Measurements from ENCODE around the gene NR4A1. TPM values are rescaled to one million over a fixed set of nuclear protein-coding genes. Genes with fewer than 3 reads are reported as not detected.
A peak's percentile ranks its signal among the peaks of the same experiment; 100 is the strongest.

Gene NR4A1
- total and polyA plus RNA-seq, 2 of the 13 experiments (the other 11 are each of a cell fraction or from before 2014, with no cell fraction given), result 5.7 to 15.2 TPM

DNA sequence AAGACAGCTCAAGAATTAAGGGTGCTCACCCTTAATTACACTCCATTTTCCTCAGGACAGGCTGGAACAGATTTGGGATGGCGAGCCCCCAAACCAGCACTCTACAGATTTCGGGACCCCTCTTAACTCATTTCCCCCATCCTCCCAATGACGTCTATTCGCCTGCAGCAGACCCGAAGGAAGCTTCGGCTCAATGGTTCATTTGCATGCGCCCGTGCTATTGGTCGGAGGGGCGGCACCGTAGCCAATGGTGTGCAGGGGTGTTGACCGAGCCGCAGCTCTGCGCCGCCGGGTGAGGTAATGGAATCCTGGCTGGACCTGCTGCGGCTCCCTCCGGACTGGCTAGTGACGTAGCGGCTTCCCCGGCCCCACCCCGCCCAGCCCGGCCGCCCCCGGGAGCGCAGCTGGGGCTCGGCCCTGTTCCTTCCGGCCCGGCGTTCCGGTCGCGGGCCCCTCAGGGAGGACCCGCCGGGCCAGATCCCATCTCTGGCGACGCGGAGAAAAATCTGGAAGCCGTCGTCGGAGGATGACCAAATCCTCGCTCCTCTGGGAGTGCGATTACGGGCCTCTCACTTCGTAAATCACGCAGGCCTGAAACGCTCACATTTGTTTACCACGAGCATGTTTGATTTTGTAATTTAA is 18.3 kb upstream of the NR4A1 start (continued):
- TF ChIP-seq TCF12 (IDR thresholded peaks at IDR 0.05) (no peak), TCF12 (CRISPR knock-in tag; IDR thresholded peaks at IDR 0.05) (no peak), HOXA7 (CRISPR knock-in tag; IDR thresholded peaks at IDR 0.05) (no peak), ZNF253 (CRISPR knock-in tag; IDR thresholded peaks at IDR 0.05; ENCODE audit: borderline replicate concordance) (no peak), U2AF2 (IDR thresholded peaks at IDR 0.05; ENCODE audit: low read depth, low read length) (no peak), MED1 (CRISPR knock-in tag; IDR thresholded peaks at IDR 0.05) (peak; percentile 26; the same call in 1 of the 2 replicates), ZFP82 (CRISPR knock-in tag; IDR thresholded peaks at IDR 0.05; ENCODE audit: borderline replicate concordance) (peak; percentile 63; the same call in 1 of the 2 replicates), KAT8 (CRISPR knock-in tag; IDR thresholded peaks at IDR 0.05) (peak; percentile 43), KDM2A (CRISPR knock-in tag; IDR thresholded peaks at IDR 0.05; ENCODE audit: borderline replicate concordance, low read depth) (peak; percentile 46; the same call in 1 of the 2 replicates), KAT7 (CRISPR knock-in tag; IDR thresholded peaks at IDR 0.05; ENCODE audit: borderline replicate concordance) (no peak), NFYB (CRISPR knock-in tag; IDR thresholded peaks at IDR 0.05) (peak; percentile 84), FOXC1 (CRISPR knock-in tag; IDR thresholded peaks at IDR 0.05; ENCODE audit: borderline replicate concordance) (no peak), GABPA (IDR thresholded peaks at IDR 0.05; ENCODE audit: low read depth, low read length) (peak; percentile 30; the same call in 1 of the 2 replicates), GABPA (CRISPR knock-in tag; IDR thresholded peaks at IDR 0.05; ENCODE audit: low read depth) (peak; percentile 58; the same call in 1 of the 2 replicates), POLR2A (IDR thresholded peaks at IDR 0.05; ENCODE audit: insufficient read depth in 1 of 2, low read depth in 2 of 2, low read length in 2 of 2) (0 out of 4 replicates have a peak, but pooled peaks of 1 of the 2 experiments have one; percentile 47), REL (CRISPR knock-in tag; conservative IDR thresholded peaks at IDR 0.05) (no peak), ZNF678 (CRISPR knock-in tag; IDR thresholded peaks at IDR 0.05) (no peak), ZNF766 (CRISPR knock-in tag; IDR thresholded peaks at IDR 0.05; ENCODE audit: borderline replicate concordance) (0 out of 2 replicates have a peak, but pooled peaks have one; percentile 41), NCOA2 (CRISPR knock-in tag; IDR thresholded peaks at IDR 0.05) (no peak), ZNF552 (CRISPR knock-in tag; IDR thresholded peaks at IDR 0.05; ENCODE audit: borderline replicate concordance) (no peak), BHLHE40 (IDR thresholded peaks at IDR 0.05; ENCODE audit: low read length) (no peak), FOSL2 (CRISPR knock-in tag; IDR thresholded peaks at IDR 0.05) (no peak), ZNF432 (CRISPR knock-in tag; IDR thresholded peaks at IDR 0.05; ENCODE audit: borderline replicate concordance) (no peak), YY1 (IDR thresholded peaks at IDR 0.05; ENCODE audit: insufficient read depth, insufficient replicate concordance, low read depth, low read length) (peak; percentile 39), MAF1 (CRISPR knock-in tag; IDR thresholded peaks at IDR 0.05; ENCODE audit: borderline replicate concordance) (no peak)
- TF ChIP-seq, protein P1, sequence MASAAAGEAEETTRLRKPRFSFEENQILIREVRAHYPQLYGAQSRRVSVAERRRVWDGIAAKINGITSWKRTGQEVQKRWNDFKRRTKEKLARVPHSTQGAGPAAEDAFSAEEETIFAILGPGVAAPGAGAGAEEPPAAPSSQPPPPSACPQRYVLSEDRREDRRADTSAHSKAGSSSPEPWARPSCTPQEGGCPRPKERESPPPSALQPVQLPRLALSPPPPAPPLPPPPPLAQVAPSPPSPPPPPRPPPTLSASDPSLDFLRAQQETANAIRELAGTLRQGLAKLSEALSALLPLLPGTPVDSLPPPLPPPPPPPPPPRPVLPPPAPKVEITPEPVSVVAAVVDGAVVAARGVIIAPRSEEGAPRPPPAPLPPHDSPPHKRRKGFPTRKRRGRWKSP (CRISPR knock-in tag; IDR thresholded peaks at IDR 0.05), result peak; percentile 52; the same call in 1 of the 2 replicates
- TF ChIP-seq, protein P2, sequence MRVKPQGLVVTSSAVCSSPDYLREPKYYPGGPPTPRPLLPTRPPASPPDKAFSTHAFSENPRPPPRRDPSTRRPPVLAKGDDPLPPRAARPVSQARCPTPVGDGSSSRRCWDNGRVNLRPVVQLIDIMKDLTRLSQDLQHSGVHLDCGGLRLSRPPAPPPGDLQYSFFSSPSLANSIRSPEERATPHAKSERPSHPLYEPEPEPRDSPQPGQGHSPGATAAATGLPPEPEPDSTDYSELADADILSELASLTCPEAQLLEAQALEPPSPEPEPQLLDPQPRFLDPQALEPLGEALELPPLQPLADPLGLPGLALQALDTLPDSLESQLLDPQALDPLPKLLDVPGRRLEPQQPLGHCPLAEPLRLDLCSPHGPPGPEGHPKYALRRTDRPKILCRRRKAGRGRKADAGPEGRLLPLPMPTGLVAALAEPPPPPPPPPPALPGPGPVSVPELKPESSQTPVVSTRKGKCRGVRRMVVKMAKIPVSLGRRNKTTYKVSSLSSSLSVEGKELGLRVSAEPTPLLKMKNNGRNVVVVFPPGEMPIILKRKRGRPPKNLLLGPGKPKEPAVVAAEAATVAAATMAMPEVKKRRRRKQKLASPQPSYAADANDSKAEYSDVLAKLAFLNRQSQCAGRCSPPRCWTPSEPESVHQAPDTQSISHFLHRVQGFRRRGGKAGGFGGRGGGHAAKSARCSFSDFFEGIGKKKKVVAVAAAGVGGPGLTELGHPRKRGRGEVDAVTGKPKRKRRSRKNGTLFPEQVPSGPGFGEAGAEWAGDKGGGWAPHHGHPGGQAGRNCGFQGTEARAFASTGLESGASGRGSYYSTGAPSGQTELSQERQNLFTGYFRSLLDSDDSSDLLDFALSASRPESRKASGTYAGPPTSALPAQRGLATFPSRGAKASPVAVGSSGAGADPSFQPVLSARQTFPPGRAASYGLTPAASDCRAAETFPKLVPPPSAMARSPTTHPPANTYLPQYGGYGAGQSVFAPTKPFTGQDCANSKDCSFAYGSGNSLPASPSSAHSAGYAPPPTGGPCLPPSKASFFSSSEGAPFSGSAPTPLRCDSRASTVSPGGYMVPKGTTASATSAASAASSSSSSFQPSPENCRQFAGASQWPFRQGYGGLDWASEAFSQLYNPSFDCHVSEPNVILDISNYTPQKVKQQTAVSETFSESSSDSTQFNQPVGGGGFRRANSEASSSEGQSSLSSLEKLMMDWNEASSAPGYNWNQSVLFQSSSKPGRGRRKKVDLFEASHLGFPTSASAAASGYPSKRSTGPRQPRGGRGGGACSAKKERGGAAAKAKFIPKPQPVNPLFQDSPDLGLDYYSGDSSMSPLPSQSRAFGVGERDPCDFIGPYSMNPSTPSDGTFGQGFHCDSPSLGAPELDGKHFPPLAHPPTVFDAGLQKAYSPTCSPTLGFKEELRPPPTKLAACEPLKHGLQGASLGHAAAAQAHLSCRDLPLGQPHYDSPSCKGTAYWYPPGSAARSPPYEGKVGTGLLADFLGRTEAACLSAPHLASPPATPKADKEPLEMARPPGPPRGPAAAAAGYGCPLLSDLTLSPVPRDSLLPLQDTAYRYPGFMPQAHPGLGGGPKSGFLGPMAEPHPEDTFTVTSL (CRISPR knock-in tag; IDR thresholded peaks at IDR 0.05; ENCODE audit: borderline replicate concordance), result no peak

Measured in HepG2 (cell line).